GM21367 (cell line): ENCODE measurements around the gene BRINP3.

ENCODE experiments used
- ATAC-seq: cut with Tn5 transposase; IDR thresholded peaks from one replicate; pipeline ENCODE4 v1.9.1; 2021; ENCODE audit not compliant: unreplicated experiment

Gene BRINP3

DNA sequence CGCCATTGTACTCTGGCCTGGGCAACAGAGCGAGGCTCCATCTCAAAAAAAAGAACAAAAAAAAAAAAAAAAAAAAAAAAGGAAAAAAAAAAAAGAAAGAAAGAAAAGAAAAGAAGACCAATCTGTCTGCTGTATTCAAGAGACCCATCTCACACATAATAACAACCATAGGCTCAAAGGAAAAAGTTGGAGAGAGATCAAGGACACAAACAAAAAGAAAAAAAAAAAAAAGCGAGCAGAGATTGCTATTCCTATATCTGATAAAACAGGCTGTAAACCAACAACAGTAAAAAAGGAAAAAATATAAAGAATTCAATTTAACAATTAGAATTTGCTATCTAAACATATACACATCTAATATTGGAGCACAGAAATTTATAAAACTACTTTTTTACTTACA lies 150.4 kb downstream of the BRINP3 start:
- ATAC-seq = no peak

DNA sequence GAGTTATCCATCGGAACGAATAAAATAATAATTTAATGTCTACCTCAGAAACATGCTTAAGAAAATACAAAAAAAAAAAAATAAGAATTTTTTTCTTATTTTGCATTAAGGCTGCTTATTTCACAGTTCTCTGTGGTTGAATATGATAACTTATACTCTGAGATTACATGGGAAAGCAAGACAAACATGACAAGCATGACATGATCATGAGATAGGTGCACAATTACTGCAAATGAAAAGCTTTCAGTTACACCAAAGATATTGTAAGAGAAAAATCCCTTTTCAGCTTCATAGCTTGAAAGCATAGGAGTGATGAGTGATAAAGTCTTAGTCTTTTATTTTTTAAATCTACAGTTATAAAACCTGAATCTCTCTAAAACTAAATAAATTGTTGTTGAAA lies 154.1 kb downstream of the BRINP3 start:
- ATAC-seq = no peak

DNA sequence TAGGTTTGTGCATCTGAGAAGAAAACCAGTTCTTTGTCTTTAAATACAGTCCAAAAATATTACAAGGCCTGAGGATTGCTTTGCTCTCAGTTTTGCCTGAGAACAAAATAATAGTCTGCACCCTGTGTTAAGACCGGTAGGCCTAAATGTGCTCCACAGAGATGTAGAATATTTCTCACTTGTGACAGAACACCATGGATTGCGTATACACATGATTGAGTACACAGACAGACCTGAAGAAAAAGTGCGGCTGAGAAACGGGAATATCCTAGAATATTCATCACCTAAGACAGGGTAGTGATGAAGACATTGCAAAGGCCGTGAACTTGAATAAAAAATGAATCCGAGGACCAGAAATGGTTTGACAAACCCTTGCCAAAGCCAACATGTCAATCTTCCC lies 155.4 kb downstream of the BRINP3 start:
- ATAC-seq = no peak

- ATAC-seq = no peak
These were observed 156.7 kb downstream of the BRINP3 start for GRCh38 chr1:190320952-190321351.

- no peak for ATAC-seq
These were observed 164.9 kb downstream of the BRINP3 start for GRCh38 chr1:190312763-190313162.

DNA sequence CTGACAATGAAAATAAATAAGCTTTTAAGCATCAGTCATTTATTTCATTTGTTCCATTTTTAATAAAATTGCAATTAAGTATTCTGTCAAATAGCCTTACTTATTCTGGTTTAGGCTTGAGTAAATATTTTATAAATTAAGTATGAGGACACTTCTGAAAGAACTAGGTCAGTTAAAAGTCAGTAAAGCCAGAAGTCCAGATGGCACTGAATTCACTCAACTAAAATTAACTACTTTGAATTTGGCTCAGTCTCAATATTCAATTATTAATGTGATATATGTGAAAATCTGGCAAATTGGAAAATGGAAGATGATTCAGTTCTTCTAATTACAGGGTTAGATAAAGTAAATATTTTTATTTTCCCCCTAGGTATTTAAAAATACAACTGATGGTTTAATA lies 174.2 kb downstream of the BRINP3 start:
- no peak for ATAC-seq

DNA sequence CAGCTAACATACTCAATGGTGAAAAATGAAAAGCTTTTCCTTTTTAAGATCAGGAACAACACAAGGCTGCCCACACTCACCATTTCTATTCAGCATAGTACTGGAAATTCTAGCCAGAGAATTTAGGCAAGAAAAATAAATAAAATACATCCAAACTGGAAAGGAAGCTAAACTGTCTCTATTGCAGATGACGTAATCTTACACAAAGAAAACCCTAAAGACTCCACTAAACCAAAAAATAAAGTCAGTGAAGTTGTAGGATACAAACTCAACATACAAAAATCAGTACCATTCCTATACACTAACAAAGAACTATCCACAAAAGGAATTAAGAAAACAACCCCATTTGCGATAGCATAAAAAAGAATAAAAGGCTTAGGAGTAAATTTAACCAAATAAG lies 181.2 kb downstream of the BRINP3 start:
- no peak for ATAC-seq

DNA sequence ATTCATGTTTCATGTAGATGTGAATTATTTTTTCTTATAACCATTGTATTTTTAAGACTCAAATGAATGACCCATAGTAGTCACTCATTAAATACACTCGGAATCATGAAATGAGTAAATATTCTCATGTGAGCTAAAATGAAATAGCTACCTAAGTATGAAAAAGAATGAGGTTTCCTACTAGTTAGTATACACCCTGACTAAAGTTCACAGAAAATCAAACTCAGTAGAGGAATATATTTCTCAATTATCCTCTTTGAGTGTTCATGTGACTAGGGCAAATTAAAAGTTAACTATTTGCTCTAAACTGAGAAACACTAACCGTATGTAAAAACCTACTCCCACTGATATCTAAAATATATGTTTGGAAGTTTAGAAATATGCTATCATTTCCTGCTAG lies 187.8 kb downstream of the BRINP3 start:
- no peak for ATAC-seq

- ATAC-seq = no peak
These were observed 191.6 kb downstream of the BRINP3 start for GRCh38 chr1:190286111-190286510.

- no peak for ATAC-seq
These were observed 200.6 kb downstream of the BRINP3 start for GRCh38 chr1:190277107-190277506.

GRCh38 chr1:190274721-190275120 lies 202.9 kb downstream of the BRINP3 start:
- no peak for ATAC-seq

- no peak for ATAC-seq
These were observed 204.5 kb downstream of the BRINP3 start for GRCh38 chr1:190273161-190273560.

GRCh38 chr1:190262538-190262937 lies 215.1 kb downstream of the BRINP3 start:
- no peak for ATAC-seq

GRCh38 chr1:190259424-190259823 lies 218.2 kb downstream of the BRINP3 start:
- no peak for ATAC-seq

DNA sequence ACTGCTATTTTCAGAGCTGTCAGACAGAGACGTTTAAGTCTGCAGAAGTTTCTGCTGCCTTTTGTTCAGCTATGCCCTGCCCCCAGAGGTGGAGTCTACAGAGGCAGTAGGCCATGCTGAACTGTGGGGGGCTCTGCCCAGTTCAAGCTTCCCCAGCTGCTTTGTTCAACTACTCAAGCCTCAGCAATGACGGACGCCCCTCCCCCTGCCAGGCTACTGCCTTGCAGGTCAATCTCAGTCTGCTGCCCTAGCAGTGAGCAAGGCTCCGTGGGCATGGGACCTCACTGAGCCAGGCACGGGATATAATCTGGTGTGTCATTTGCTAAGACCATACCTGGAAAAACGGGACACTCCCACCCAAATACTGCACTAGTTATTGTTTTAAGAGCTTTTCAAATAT lies 219.7 kb downstream of the BRINP3 start:
- no peak for ATAC-seq

DNA sequence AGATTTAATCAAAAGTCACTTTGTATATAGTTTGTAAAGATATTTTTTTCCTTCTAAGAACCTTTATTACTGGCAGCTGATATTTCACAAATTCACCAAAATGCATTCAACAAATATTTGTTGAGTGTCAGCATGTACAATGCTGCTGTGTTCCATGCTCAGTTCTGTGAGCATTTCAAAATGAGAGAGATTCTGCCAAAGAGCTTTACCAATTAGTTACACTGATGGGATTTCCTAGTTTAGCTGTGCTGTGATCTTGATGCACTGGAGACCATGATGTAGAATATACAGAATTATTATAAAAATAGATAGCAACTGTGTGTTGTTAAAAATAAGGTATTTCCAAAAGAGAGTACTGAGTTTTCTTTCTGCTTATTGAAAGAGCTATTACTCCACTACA lies 225.6 kb downstream of the BRINP3 start:
- no peak for ATAC-seq

DNA sequence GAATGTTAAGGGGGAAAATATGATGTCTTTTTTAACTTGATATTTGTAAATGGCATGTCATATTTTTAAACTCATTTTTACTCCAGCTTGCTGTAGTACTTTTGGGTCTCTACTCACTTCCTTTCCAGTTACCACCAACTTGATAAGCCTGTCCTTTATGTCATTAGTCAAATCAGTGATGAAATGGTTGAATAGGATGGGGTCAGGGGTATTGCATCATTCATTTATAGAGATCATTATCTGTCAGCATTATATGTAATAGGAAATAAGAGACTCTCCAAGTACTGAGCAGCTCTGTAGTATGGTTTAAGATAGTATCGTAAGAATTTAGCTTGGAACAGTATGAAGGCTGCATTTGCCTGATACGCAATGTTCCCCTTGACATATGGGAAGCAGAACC lies 227.3 kb downstream of the BRINP3 start:
- no peak for ATAC-seq

- no peak for ATAC-seq
These were observed 233.3 kb downstream of the BRINP3 start for GRCh38 chr1:190244406-190244805.

GRCh38 chr1:190243056-190243455 lies 234.6 kb downstream of the BRINP3 start:
- no peak for ATAC-seq

DNA sequence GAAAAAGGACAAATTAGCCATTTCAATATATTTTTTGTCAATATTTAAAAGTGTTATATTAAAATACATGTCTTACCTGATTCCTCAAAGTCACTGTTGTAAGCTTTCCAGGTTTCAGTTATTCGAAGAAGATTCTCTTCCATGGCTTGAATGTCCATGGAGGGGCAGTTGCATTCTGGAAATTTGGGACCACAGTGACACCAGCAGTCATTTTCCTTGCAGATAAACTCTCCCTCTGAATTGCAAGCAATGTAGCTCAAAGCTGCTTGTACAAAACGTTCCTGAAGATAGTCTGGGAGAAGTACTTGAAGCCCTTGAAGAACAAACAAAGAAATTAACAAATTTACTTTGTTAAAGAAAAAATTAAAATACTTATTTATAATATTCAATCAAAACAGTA lies 251.7 kb downstream of the BRINP3 start:
- no peak for ATAC-seq

- no peak for ATAC-seq
These were observed 265.2 kb downstream of the BRINP3 start for GRCh38 chr1:190212450-190212849.

DNA sequence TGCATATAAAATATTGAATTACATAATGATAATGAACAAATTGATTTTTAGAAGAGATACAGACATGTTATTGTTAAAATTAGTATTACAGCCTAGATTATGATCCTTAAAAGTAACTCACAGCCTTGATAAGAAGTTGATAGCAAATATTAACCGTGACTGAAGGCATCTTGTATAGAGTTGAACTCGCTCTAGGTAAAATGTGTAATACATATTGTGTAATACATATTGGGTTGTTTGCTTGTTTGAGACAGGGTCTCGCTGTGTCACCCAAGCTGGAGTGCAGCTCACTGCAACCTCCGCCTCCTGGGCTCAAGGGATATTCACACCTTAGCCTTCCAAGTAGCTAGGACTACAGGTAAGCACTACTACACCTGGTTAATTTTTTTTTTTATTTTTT lies 269.9 kb downstream of the BRINP3 start:
- no peak for ATAC-seq

DNA sequence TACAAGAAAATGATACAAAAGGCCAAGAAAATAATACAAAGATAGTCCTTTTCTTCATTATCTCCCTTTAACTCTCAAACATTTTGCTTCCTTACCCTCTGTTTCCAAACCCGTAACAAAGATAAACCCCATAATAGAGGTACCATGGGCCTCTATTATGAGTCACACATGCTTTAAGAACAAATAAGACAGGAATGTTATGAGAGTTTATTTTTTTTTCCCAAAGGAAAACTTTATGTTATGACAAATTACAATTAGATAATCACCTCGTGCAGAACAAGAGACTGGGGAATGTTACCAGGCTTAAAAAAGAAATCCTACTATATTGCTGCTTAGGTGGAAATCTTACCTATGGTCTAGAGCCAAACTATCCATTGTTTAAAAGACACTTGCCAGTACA lies 272.0 kb downstream of the BRINP3 start:
- no peak for ATAC-seq

DNA sequence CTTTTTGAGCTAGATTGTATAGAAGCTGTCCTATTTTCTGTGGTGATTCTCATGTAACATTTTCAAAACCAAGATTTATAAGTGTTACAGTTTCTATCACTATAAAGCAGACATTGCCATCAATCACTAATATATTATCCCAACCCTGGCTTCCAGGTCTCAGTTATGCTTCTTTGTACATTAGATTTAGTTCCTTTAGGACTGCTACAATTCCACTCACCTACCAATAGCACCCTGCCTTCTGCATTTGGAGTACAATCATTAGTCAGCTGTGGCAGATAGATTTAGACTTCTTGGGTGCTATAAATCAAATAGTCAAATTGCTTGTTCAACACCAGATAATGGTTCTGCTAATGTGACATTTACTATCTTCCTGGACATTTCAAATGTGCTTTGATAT lies 281.6 kb downstream of the BRINP3 start:
- ATAC-seq = no peak
